Peyer's patch (tissue), 4 donors: ENCODE data around the gene SORCS1. TPM values are rescaled to one million over a fixed set of nuclear protein-coding genes. Genes with fewer than 3 reads are reported as not detected.

ENCODE experiments used
- DNase-seq, 3 donors: peaks; one replicate each; pipeline ENCODE4 v3.0.0-alpha.2; 2017 to 2019
- H3K27ac ChIP-seq, 4 donors: fragments of 200-600 bp; sonication (generic); one replicate each; pipeline ENCODE4 v1.5.1; 2016 to 2019
- H3K27me3 ChIP-seq, 2 donors: fragments of 200-600 bp; sonication (generic); one replicate each; pipeline ENCODE4 v1.5.1; 2019
- H3K36me3 ChIP-seq, 3 donors: fragments of 200-600 bp; sonication (generic); one replicate each; pipeline ENCODE4 v1.5.1; 2016 to 2019
- H3K4me1 ChIP-seq, 4 donors: fragments of 200-600 bp; sonication (generic); one replicate each; pipeline ENCODE4 v1.5.1; 2016 to 2019
- H3K4me3 ChIP-seq, 4 donors: fragments of 200-600 bp; sonication (generic); 1 replicate in 3 of 4; 2 replicates in 1 of 4; pipeline ENCODE4 v1.5.1; 2016 to 2019; ENCODE audit warnings: mild to moderate bottlenecking in 1 of 4
- H3K9me3 ChIP-seq, 4 donors: fragments of 200-600 bp; sonication (generic); one replicate each; pipeline ENCODE4 v1.5.1; 2016 to 2019; ENCODE audit warnings: mild to moderate bottlenecking in 1 of 4
- CTCF ChIP-seq, 6 experiments: fragments of 450-650 bp in 4 of 6; fragments of 200-600 bp in 2 of 6; sonication (generic) in 1 of 6; IDR thresholded peaks; one replicate each; pipeline ENCODE4 v1.5.1; 2017 to 2019; ENCODE audit warnings: antibody characterized with exemption in 6 of 6, mild to moderate bottlenecking in 3 of 6, moderate library complexity in 1 of 6
- POLR2A ChIP-seq, 2 donors: fragments of 450-650 bp; IDR thresholded peaks; one replicate each; pipeline ENCODE4 v1.5.1; 2017; ENCODE audit warnings: antibody characterized with exemption in 2 of 2, mild to moderate bottlenecking in 2 of 2, moderate library complexity in 2 of 2
- total RNA-seq, 4 donors: library from RNA; depleted of rRNA; stranded (reverse); fragments of >200 nt; gene quantifications; one replicate each; pipeline ENCODE4 v1.1.0, GENCODE V29; 2016

SORCS1 gene
- total RNA-seq, 4 donors from 2014 or later = 0.53 to 5.9 (median 2.4) TPM

DNA sequence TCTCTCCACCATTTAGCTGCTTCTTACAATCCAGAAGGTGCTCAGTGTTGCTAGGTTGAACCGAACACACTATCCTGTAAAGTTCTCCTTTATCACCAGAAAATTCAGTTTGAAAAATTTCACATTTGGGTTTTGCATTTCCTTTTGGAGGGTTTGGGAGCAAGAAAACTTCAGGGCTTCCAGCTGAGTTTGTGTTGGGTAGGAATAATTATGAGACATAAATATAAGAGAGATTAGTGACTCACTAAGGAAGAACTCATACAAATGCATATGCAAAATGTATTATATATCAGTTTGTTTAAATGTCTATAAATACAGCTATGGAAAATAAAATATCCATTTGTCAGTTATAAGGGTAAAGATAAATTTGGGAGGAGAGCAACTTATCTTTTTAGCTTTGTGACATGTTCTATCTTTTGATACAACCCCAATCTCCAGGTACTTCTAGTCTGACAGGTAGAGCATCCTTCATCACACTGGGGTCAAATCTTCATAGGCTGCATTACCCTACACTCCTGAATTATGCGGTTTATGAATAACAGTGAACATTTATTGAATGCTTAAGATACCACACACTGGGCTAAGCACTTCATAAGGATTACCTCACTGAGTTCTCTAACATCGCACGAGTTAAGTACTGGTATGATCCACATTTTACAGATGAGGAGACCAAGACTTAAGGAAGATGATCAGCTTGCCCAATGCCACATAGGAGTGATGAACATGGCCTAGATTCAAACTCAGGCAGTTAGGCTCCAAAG lies 304.4 kb downstream of the SORCS1 start:
- Histone ChIP-seq H3K4me3 (no peak overlapping the region), H3K27me3 (no peaks in the 10 kb centered on the region), H3K4me1 (no peaks in the 10 kb centered on the region), H3K9me3 (peaks cover 0 to 5% (median 0%) of the 10 kb centered on the region in 4 donors), H3K27ac (no peak overlapping the region), H3K36me3 (no peaks in the 10 kb centered on the region)
- DNase-seq = no peak
- no peak for TF ChIP-seq POLR2A (IDR thresholded peaks at IDR 0.05)
- no peak for TF ChIP-seq CTCF (IDR thresholded peaks at IDR 0.05)

DNA sequence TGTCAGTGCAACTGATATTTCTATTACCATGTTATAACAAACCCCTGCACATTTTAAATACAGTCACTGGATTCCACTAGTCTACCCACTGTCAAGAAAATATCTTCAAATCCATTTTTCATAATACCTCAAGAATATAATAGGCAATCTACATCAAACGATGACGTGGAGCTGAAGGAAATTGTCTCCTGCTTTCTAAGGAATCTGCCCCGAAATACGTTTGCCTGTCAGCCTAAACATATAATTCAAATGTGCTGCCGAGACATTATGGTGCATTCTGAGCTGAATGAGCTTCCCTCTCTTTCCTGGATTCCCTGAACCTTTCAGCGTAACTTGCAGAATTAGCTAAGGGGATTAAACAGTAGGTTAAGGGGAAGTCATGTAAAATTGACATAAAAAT lies 306.8 kb downstream of the SORCS1 start:
- TF ChIP-seq CTCF (IDR thresholded peaks at IDR 0.05) (no peak), POLR2A (IDR thresholded peaks at IDR 0.05) (no peak)
- H3K9me3 ChIP-seq = peaks cover 0 to 5% (median 0%) of the 10 kb centered on the region in 4 donors
- H3K4me1 ChIP-seq = no peaks in the 10 kb centered on the region
- no peaks in the 10 kb centered on the region for H3K27me3 ChIP-seq
- H3K4me3 ChIP-seq = no peak overlapping the region
- H3K36me3 ChIP-seq = no peaks in the 10 kb centered on the region
- H3K27ac ChIP-seq = no peak overlapping the region
- no peak for DNase-seq

GRCh38 chr10:106857213-106857612 lies 307.3 kb downstream of the SORCS1 start:
- DNase-seq = no peak

GRCh38 chr10:106836933-106837663 lies 327.4 kb downstream of the SORCS1 start:
- no peak for DNase-seq
- no peak for TF ChIP-seq POLR2A (IDR thresholded peaks at IDR 0.05)
- TF ChIP-seq CTCF (IDR thresholded peaks at IDR 0.05) = no peak
- Histone ChIP-seq H3K4me3 (no peak overlapping the region), H3K4me1 (no peaks in the 10 kb centered on the region), H3K36me3 (no peaks in the 10 kb centered on the region), H3K9me3 (no peaks in the 10 kb centered on the region), H3K27me3 (no peaks in the 10 kb centered on the region), H3K27ac (no peak overlapping the region)

More at GRCh38 chr10:106857213-106857612, 307.3 kb downstream of the SORCS1 start:
- no peak for TF ChIP-seq POLR2A (IDR thresholded peaks at IDR 0.05)
- no peak for TF ChIP-seq CTCF (IDR thresholded peaks at IDR 0.05)
- no peaks in the 10 kb centered on the region for H3K36me3 ChIP-seq
- H3K4me3 ChIP-seq = no peak overlapping the region
- H3K27me3 ChIP-seq = no peaks in the 10 kb centered on the region
- no peaks in the 10 kb centered on the region for H3K4me1 ChIP-seq
- no peak overlapping the region for H3K27ac ChIP-seq
- peaks cover 0 to 5% (median 0%) of the 10 kb centered on the region in 4 donors for H3K9me3 ChIP-seq

- no peaks in the 10 kb centered on the region for H3K27me3 ChIP-seq
- H3K27ac ChIP-seq = no peak overlapping the region
- no peak for DNase-seq
- no peak for TF ChIP-seq POLR2A (IDR thresholded peaks at IDR 0.05)
- no peak for TF ChIP-seq CTCF (IDR thresholded peaks at IDR 0.05)
- H3K9me3 ChIP-seq = no peaks in the 10 kb centered on the region
- H3K36me3 ChIP-seq = no peaks in the 10 kb centered on the region
- H3K4me3 ChIP-seq = no peak overlapping the region
- H3K4me1 ChIP-seq = no peaks in the 10 kb centered on the region
Observed at GRCh38 chr10:106832846-106833245, 331.7 kb downstream of the SORCS1 start.
